ENCODE measurements around the gene CFAP44.

GRCh38 chr3:113468539-113468938, 27.2 kb upstream of the CFAP44 start:
- no peak for TF ChIP-seq CTCF (conservative IDR thresholded peaks at IDR 0.05 in 1 of 2, IDR thresholded peaks at IDR 0.05 in 1 of 2; ENCODE audit: low read depth in 1 of 2, low read length in 2 of 2)
- no peak for TF ChIP-seq EZH2 (IDR thresholded peaks at IDR 0.05; ENCODE audit: low read length, missing control alignments)

Data from fibroblast of lung (primary cell).